RWPE2 (cell line): ENCODE results near the gene COL23A1.

Experiments used
- ATAC-seq: fragments of 200-7000 bp; cut with Tn5 transposase; 3 replicates; pipeline ENCODE4 v1.9.1; 2021; ENCODE audit warnings: low read depth
- DNase-seq: peaks from one replicate; pipeline ENCODE4 v3.0.0-alpha.2; 2020; ENCODE audit warnings: low spot score
- H3K27ac ChIP-seq: fragments of 450-650 bp; 2 replicates; pipeline ENCODE4 v1.5.1; 2017; ENCODE audit warnings: mild to moderate bottlenecking; ENCODE audit not compliant: poor library complexity, severe bottlenecking
- H3K27me3 ChIP-seq: fragments of 250-450 bp; sonication (Bioruptor Pico); 2 replicates; pipeline ENCODE4 v1.5.1; 2021; ENCODE audit warnings: mild to moderate bottlenecking, moderate library complexity; ENCODE audit not compliant: insufficient read depth, poor library complexity, severe bottlenecking
- H3K36me3 ChIP-seq: fragments of 250-450 bp; sonication (Bioruptor Pico); 2 replicates; pipeline ENCODE4 v1.5.1; 2020; ENCODE audit warnings: low read depth, mild to moderate bottlenecking, moderate library complexity
- H3K4me1 ChIP-seq: fragments of 250-450 bp; sonication (Bioruptor Pico); 2 replicates; pipeline ENCODE4 v1.5.1; 2021; ENCODE audit warnings: mild to moderate bottlenecking, moderate library complexity; ENCODE audit not compliant: insufficient read depth, poor library complexity, severe bottlenecking
- H3K4me3 ChIP-seq: fragments of 250-450 bp; sonication (Bioruptor Pico); 2 replicates; pipeline ENCODE4 v1.5.1; 2021; ENCODE audit warnings: mild to moderate bottlenecking, moderate library complexity; ENCODE audit not compliant: severe bottlenecking
- H3K9me3 ChIP-seq: fragments of 250-450 bp; sonication (Bioruptor Pico); 2 replicates; pipeline ENCODE4 v1.5.1; 2021; ENCODE audit warnings: mild to moderate bottlenecking, moderate library complexity; ENCODE audit not compliant: severe bottlenecking
- TF ChIP-seq, protein P1 (sequence below): fragments of 450-650 bp; IDR thresholded peaks from one replicate; pipeline ENCODE4 v1.5.1; 2017; ENCODE audit warnings: mild to moderate bottlenecking, moderate library complexity; ENCODE audit not compliant: poor library complexity, severe bottlenecking

The COL23A1 gene

GRCh38 chr5:178278358-178279023 lies 311.7 kb downstream of the COL23A1 start:
- H3K4me1 ChIP-seq = no peaks in the 10 kb centered on the region
- H3K27me3 ChIP-seq = no peaks in the 10 kb centered on the region
- ATAC-seq = no peak
- H3K9me3 ChIP-seq = no peaks in the 10 kb centered on the region
- DNase-seq = peak; percentile 55
- TF ChIP-seq, protein P1, sequence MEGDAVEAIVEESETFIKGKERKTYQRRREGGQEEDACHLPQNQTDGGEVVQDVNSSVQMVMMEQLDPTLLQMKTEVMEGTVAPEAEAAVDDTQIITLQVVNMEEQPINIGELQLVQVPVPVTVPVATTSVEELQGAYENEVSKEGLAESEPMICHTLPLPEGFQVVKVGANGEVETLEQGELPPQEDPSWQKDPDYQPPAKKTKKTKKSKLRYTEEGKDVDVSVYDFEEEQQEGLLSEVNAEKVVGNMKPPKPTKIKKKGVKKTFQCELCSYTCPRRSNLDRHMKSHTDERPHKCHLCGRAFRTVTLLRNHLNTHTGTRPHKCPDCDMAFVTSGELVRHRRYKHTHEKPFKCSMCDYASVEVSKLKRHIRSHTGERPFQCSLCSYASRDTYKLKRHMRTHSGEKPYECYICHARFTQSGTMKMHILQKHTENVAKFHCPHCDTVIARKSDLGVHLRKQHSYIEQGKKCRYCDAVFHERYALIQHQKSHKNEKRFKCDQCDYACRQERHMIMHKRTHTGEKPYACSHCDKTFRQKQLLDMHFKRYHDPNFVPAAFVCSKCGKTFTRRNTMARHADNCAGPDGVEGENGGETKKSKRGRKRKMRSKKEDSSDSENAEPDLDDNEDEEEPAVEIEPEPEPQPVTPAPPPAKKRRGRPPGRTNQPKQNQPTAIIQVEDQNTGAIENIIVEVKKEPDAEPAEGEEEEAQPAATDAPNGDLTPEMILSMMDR = no peak
- no peak overlapping the region for H3K4me3 ChIP-seq
- H3K36me3 ChIP-seq = no peaks in the 10 kb centered on the region
- no peak overlapping the region for H3K27ac ChIP-seq

GRCh38 chr5:178277866-178278265 lies 312.3 kb downstream of the COL23A1 start:
- Histone ChIP-seq H3K27me3 (no peaks in the 10 kb centered on the region), H3K4me1 (no peaks in the 10 kb centered on the region), H3K36me3 (no peaks in the 10 kb centered on the region), H3K9me3 (no peaks in the 10 kb centered on the region), H3K27ac (no peak overlapping the region), H3K4me3 (no peak overlapping the region)
- TF ChIP-seq, protein P1 = no peak
- no peak for ATAC-seq
- peak; percentile 49 for DNase-seq

DNA sequence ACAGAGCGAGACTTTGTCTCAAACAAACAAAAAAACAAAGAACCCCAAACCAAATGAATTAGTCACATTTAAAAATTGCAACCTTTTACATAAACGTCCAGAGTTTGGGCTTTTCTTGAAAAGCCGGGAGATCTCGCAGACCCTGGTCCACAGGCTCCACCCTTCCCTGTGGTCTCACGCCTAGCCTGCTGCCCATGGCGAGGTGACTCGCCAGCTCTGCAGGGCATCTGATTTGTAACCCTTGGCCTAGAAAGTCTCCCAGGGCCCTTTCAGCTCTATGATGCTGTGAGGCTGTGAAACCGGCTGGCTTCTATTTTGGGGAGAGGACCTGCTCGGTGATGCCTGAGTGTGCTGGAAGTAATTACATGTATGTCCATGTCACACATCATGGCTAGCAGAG lies 312.8 kb downstream of the COL23A1 start:
- TF ChIP-seq, protein P1 = no peak

GRCh38 chr5:178274781-178275537 lies 315.2 kb downstream of the COL23A1 start:
- DNase-seq (peak; percentile 55), ATAC-seq (no peak)
- no peaks in the 10 kb centered on the region for H3K36me3 ChIP-seq
- no peaks in the 10 kb centered on the region for H3K9me3 ChIP-seq
- H3K4me3 ChIP-seq = no peak overlapping the region
- no peaks in the 10 kb centered on the region for H3K4me1 ChIP-seq
- no peak overlapping the region for H3K27ac ChIP-seq
- TF ChIP-seq, protein P1 = no peak
- H3K27me3 ChIP-seq = no peaks in the 10 kb centered on the region

More for the DNA sequence above, 312.8 kb downstream of the COL23A1 start:
- H3K27me3 ChIP-seq = no peaks in the 10 kb centered on the region
- H3K27ac ChIP-seq = no peak overlapping the region
- H3K4me1 ChIP-seq = no peaks in the 10 kb centered on the region
- DNase-seq (peak; percentile 35), ATAC-seq (no peak)
- no peak overlapping the region for H3K4me3 ChIP-seq
- H3K9me3 ChIP-seq = no peaks in the 10 kb centered on the region
- no peaks in the 10 kb centered on the region for H3K36me3 ChIP-seq
